Neural progenitor cell (in vitro differentiated cells): ENCODE measurements around the gene SLC24A4.

ENCODE experiments used
- EZH2 ChIP-seq: fragments of 200-600 bp; sonication (generic); IDR thresholded peaks from 2 replicates; pipeline ENCODE4 v1.6.1; 2017; ENCODE audit warnings: antibody characterized with exemption, mild to moderate bottlenecking, moderate library complexity
- TF ChIP-seq, protein P1 (sequence below): fragments of 200-600 bp; sonication (generic); IDR thresholded peaks from 2 replicates; pipeline ENCODE4 v1.5.1; 2017; ENCODE audit warnings: antibody characterized with exemption, mild to moderate bottlenecking

DNA sequence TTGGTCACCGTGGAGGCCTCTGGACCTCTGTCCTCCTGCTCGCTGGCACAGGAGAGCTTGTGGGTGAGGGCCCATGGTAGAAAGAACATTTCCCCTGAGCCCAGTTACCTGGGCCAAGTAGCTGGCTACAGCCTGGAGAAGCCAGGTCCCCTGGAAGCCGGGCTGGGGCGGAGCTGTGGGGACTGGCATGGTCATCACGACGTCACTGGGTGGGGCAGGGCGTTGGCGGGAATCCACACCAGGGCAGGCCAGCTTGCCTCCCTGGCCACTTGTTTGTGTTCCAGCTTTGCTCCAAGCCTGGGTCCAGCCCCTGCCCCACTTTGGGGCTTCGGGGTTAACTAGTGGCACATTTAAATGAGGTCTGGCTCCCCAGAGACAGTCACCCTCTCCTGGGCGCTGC, 35.0 kb upstream of the SLC24A4 start:
- TF ChIP-seq, protein P1, sequence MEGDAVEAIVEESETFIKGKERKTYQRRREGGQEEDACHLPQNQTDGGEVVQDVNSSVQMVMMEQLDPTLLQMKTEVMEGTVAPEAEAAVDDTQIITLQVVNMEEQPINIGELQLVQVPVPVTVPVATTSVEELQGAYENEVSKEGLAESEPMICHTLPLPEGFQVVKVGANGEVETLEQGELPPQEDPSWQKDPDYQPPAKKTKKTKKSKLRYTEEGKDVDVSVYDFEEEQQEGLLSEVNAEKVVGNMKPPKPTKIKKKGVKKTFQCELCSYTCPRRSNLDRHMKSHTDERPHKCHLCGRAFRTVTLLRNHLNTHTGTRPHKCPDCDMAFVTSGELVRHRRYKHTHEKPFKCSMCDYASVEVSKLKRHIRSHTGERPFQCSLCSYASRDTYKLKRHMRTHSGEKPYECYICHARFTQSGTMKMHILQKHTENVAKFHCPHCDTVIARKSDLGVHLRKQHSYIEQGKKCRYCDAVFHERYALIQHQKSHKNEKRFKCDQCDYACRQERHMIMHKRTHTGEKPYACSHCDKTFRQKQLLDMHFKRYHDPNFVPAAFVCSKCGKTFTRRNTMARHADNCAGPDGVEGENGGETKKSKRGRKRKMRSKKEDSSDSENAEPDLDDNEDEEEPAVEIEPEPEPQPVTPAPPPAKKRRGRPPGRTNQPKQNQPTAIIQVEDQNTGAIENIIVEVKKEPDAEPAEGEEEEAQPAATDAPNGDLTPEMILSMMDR: no peak
- no peak for TF ChIP-seq EZH2
